GM12878 (cell line): ENCODE results near the gene CRIM1. TPM values are rescaled to one million over a fixed set of nuclear protein-coding genes. Genes with fewer than 3 reads are reported as not detected.

Experiments used
- ATAC-seq: fragments of 200-7000 bp; cut with Tn5 transposase; 3 replicates; pipeline ENCODE4 v1.9.1; 2020; ENCODE audit warnings: mild to moderate bottlenecking, moderate library complexity
- BruUV-seq: library from RNA; stranded (reverse); fragments of 400-500 nt; replicated peaks from 2 replicates; lab custom pipeline; 2021; lab: Mats Ljungman, UMichigan
- CTCF ChIA-PET: fragments of 300-600 bp; sonication (Branson Sonifier 250); formaldehyde crosslinking; extraction: SDS; loops from one replicate; lab custom pipeline; 2021; ENCODE audit warnings: inconsistent platforms; lab: Yijun Ruan, JAX
- POLR2A ChIA-PET: fragments of 350-600 bp; formaldehyde crosslinking; extraction: SDS; loops from one replicate; lab custom pipeline; 2021; ENCODE audit warnings: inconsistent platforms; lab: Charles Lee
- RAD21 ChIA-PET: fragments of 300-600 bp; sonication (Branson Sonifier 250); formaldehyde crosslinking; loops from one replicate; lab custom pipeline; 2023; ENCODE audit warnings: antibody characterized with exemption; ENCODE audit not compliant: unreplicated experiment; lab: Charles Lee
- SMC1A ChIA-PET: fragments of 300-600 bp; sonication (Branson Sonifier 250); formaldehyde crosslinking; loops from one replicate; lab custom pipeline; 2023; ENCODE audit not compliant: unreplicated experiment, uncharacterized antibody; lab: Charles Lee
- DNase-seq: peaks from one replicate; pipeline ENCODE4 v3.0.0-alpha.2; 2011; ENCODE audit warnings: low read depth, low spot score
- FAIRE-seq: peaks from 3 replicates; lab custom pipeline; 2011; peaks lifted over from hg19 to GRCh38; lab: Jason Lieb, UNC
- H2AFZ ChIP-seq: 2 replicates; pipeline ENCODE4 v1.6.0; 2011; ENCODE audit warnings: low read depth, low read length, control low read depth; ENCODE audit not compliant: control insufficient read depth
- H3K27ac ChIP-seq: 2 replicates; pipeline ENCODE4 v1.5.1; 2011; ENCODE audit warnings: control low read depth; ENCODE audit not compliant: control insufficient read depth, insufficient read depth
- H3K27me3 ChIP-seq, 2 experiments: replicated peaks in 1 of 2; 2 replicates each; pipeline versions ENCODE4 v1.6.0 to v1.6.1; 2011; ENCODE audit warnings: low read length in 1 of 2; ENCODE audit not compliant: control insufficient read depth in 2 of 2, insufficient read depth in 2 of 2
- H3K36me3 ChIP-seq, 2 experiments: 2 replicates each; pipeline ENCODE4 v1.5.1; 2011; ENCODE audit warnings: low read length in 1 of 2; ENCODE audit not compliant: control insufficient read depth in 2 of 2, insufficient read depth in 2 of 2
- H3K4me1 ChIP-seq: 2 replicates; pipeline ENCODE4 v1.6.1; 2011; ENCODE audit warnings: mild to moderate bottlenecking, low read length, moderate library complexity, mixed read lengths; ENCODE audit not compliant: control insufficient read depth, insufficient read depth
- H3K4me2 ChIP-seq: 2 replicates; pipeline ENCODE4 v1.6.0; 2011; ENCODE audit warnings: control low read depth; ENCODE audit not compliant: control insufficient read depth, insufficient read depth
- H3K4me3 ChIP-seq: fragments of 200-600 bp; sonication (generic); 2 replicates; pipeline ENCODE4 v1.5.1; 2016
- H3K79me2 ChIP-seq: 2 replicates; pipeline ENCODE4 v1.6.0; 2011; ENCODE audit warnings: low read length; ENCODE audit not compliant: control insufficient read depth, insufficient read depth
- H3K9ac ChIP-seq: 2 replicates; pipeline ENCODE4 v1.8.0; 2011; ENCODE audit warnings: low read length, control low read depth, mixed read lengths; ENCODE audit not compliant: control insufficient read depth, insufficient read depth
- H3K9me3 ChIP-seq: replicated peaks from 3 replicates; pipeline ENCODE4 v1.5.1; 2011; ENCODE audit warnings: mild to moderate bottlenecking, low read length; ENCODE audit not compliant: control insufficient read depth, insufficient read depth
- H4K20me1 ChIP-seq: 2 replicates; pipeline ENCODE4 v1.6.0; 2011; ENCODE audit not compliant: control insufficient read depth, insufficient read depth
- ATF7 ChIP-seq: fragments of 450-650 bp; IDR thresholded peaks from 2 replicates; pipeline ENCODE4 v1.6.1; 2016; ENCODE audit warnings: low read depth, mild to moderate bottlenecking
- CHD4 ChIP-seq: fragments of 200-600 bp; sonication (generic); IDR thresholded peaks from 2 replicates; pipeline ENCODE4 v1.6.1; 2016; ENCODE audit warnings: mild to moderate bottlenecking
- CTCF ChIP-seq, 3 experiments: IDR thresholded peaks in 2 of 3; conservative IDR thresholded peaks in 1 of 3; 2 replicates each; pipeline ENCODE4 v1.5.1; 2011; ENCODE audit warnings: low read depth in 3 of 3, low read length in 3 of 3, mild to moderate bottlenecking in 3 of 3, control low read depth in 2 of 3, moderate library complexity in 2 of 3, inconsistent platforms in 1 of 3, mixed read lengths in 1 of 3; ENCODE audit not compliant: control insufficient read depth in 2 of 3, insufficient read depth in 1 of 3; ENCODE audit errors: extremely low read depth in 1 of 3
- JUNB ChIP-seq: IDR thresholded peaks from 2 replicates; pipeline ENCODE4 v1.6.1; 2016; ENCODE audit warnings: antibody characterized with exemption, mild to moderate bottlenecking
- RAD21 ChIP-seq: IDR thresholded peaks from 2 replicates; pipeline ENCODE4 v1.6.1; 2011; ENCODE audit warnings: mild to moderate bottlenecking, low read depth, low read length, moderate library complexity; ENCODE audit not compliant: insufficient read depth
- WGBS: methylation state at CpG from one replicate; pipeline ENCODE4 v1.1.6; 2016; ENCODE audit warnings: low lambda C conversion rate; ENCODE audit not compliant: insufficient replicate concordance, insufficient coverage; ENCODE audit errors: missing lambda C conversion rate; 5-methylcytosine and 5-hydroxymethylcytosine counted together
- in situ Hi-C: fragments of 300-500 bp; cut with MboI; formaldehyde crosslinking; loops from 9 replicates; pipeline ENCODE4 v1.14.3; 2018; ENCODE audit warnings: mixed read lengths
- intact Hi-C: fragments of 100-400 bp; cut with micrococcal nuclease; formaldehyde crosslinking; loops from one replicate; pipeline ENCODE4 v1.14.2; 2022; ENCODE audit not compliant: unreplicated experiment
- polyA plus RNA-seq, 11 experiments: library from polyadenylated mRNA; depleted of rRNA in 4 of 11; unstranded in 6 of 11; stranded (reverse) in 5 of 11; fragments of >200 nt; fragmentation: Nextera tagmentation in 4 of 11; fragmentation: Illumina TruSeq in 1 of 11; extraction: Ambion mirVana in 4 of 11; extraction: Trizol in 1 of 11; gene quantifications; 1 replicate in 1 of 11; 2 replicates in 10 of 11; pipeline versions ENCODE4 v1.2.1 to v1.2.3, GENCODE V29; 2011 to 2016; ENCODE audit warnings: inconsistent platforms in 2 of 11, missing spikeins in 2 of 11, low read depth in 1 of 11
- total RNA-seq, 4 experiments: library from RNA; depleted of rRNA in 3 of 4; stranded (reverse); fragments of >200 nt in 3 of 4; fragmentation: Illumina TruSeq in 1 of 4; extraction: Trizol in 1 of 4; gene quantifications; 2 replicates each; pipeline versions ENCODE4 v1.2.1 to v1.2.3, GENCODE V29; 2013 to 2021

CRIM1 gene
- total and polyA plus RNA-seq, 10 of the 15 experiments (the other 5 are each of a cell fraction or from before 2014, with no cell fraction given): 0.42 to 7.4 (median 3.1) TPM

GRCh38 chr2:36359067-36359466 lies 3.5 kb downstream of the CRIM1 start:
- CTCF ChIA-PET: no interaction called here

More at GRCh38 chr2:36359067-36359466, 3.5 kb downstream of the CRIM1 start:
- POLR2A ChIA-PET: no interaction called here
- no peak for DNase-seq
- no peak for ATAC-seq
- no peak for FAIRE-seq
- Histone ChIP-seq H3K27me3 (peaks cover 1 to 11% of the 10 kb centered on the region in 2 experiments), H4K20me1 (no peaks in the 10 kb centered on the region; the same call in 1 of the 2 replicates), H3K4me3 (no peak overlapping the region), H2AFZ (no peak overlapping the region), H3K79me2 (no peaks in the 10 kb centered on the region), H3K9me3 (no peaks in the 10 kb centered on the region)
- RAD21 ChIA-PET: no interaction called here
- SMC1A ChIA-PET: interaction anchor here (1.5 kb wide), 1 partner anchor 10 kb away, joined by 3 read pairs; no protein-coding TSS in a partner anchor
- BruUV-seq: no TSS peak
- WGBS: 6% methylated on average over 5 of the region's 5 CpGs
- peak; percentile 48 for TF ChIP-seq JUNB
- TF ChIP-seq CHD4: no peak
- TF ChIP-seq ATF7: peak; percentile 38; the same call in 1 of the 2 replicates
- peak in 1 of 3 experiments; percentile 33; a peak in 2 of 6 replicates for TF ChIP-seq CTCF (IDR thresholded peaks at IDR 0.05 in 2 of 3, conservative IDR thresholded peaks at IDR 0.05 in 1 of 3; ENCODE audit: control insufficient read depth in 2 of 3, extremely low read depth in 1 of 3, insufficient read depth in 1 of 3, low read depth in 3 of 3, low read length in 3 of 3)
- peak; percentile 40; the same call in 1 of the 2 replicates for TF ChIP-seq RAD21
- TF ChIP-seq, all 136 proteins: peak for 4
- intact Hi-C loops: loop anchor here (10.0 kb wide), 2 partner anchors 384 to 426 kb away; no protein-coding TSS in a partner anchor
- Histone ChIP-seq H3K36me3 (no peaks in the 10 kb centered on the region), H3K27ac (no peak overlapping the region), H3K4me1 (peaks cover 9% of the 10 kb centered on the region), H3K4me2 (no peak overlapping the region), H3K9ac (no peak overlapping the region)
- in situ Hi-C loops: no loop called here
